HG02970 (cell line): ENCODE results near the gene KLF18.
"Not testable (repeated sequence)": the region's sequence is repeated elsewhere in the genome, so short reads cannot be mapped to it uniquely, and the experiment has no call there.

Experiments
- ATAC-seq: cut with Tn5 transposase; IDR thresholded peaks from one replicate; pipeline ENCODE4 v1.9.1; 2021; ENCODE audit warnings: mild to moderate bottlenecking, moderate library complexity, moderate number of reproducible peaks; ENCODE audit not compliant: unreplicated experiment, low FRiP score

The KLF18 gene

GRCh38 chr1:44129616-44130500 is 11.6 kb downstream of the KLF18 start:
- ATAC-seq = no peak

- ATAC-seq = no peak
Observed at GRCh38 chr1:44120398-44120949, 21.0 kb downstream of the KLF18 start.

- no peak for ATAC-seq
Observed at GRCh38 chr1:44119525-44119924, 21.9 kb downstream of the KLF18 start.

- no peak for ATAC-seq
Observed at GRCh38 chr1:44118682-44119081, 22.7 kb downstream of the KLF18 start, which contains the start of gene KLF17. KLF17 (plus strand) TSS chr1:44118821; CDS start chr1:44118908, 87 bp downstream.

GRCh38 chr1:44117272-44117671 is 24.2 kb downstream of the KLF18 start:
- ATAC-seq = not testable (repeated sequence)

GRCh38 chr1:44114098-44114497 is 27.3 kb downstream of the KLF18 start:
- no peak for ATAC-seq

- no peak for ATAC-seq
Observed at GRCh38 chr1:44113095-44113609, 28.3 kb downstream of the KLF18 start.

GRCh38 chr1:44112486-44112885 is 28.9 kb downstream of the KLF18 start:
- no peak for ATAC-seq

GRCh38 chr1:44111861-44112260 is 29.6 kb downstream of the KLF18 start:
- ATAC-seq = no peak

GRCh38 chr1:44110916-44111315 is 30.5 kb downstream of the KLF18 start:
- ATAC-seq = no peak

GRCh38 chr1:44108971-44109370 is 32.5 kb downstream of the KLF18 start:
- ATAC-seq = no peak

- no peak for ATAC-seq
Observed at GRCh38 chr1:44108241-44108640, 33.2 kb downstream of the KLF18 start.

- no peak for ATAC-seq
Observed at GRCh38 chr1:44105810-44106209, 35.6 kb downstream of the KLF18 start.

- no peak for ATAC-seq
Observed at GRCh38 chr1:44103270-44104131, 37.9 kb downstream of the KLF18 start.

- no peak for ATAC-seq
Observed at GRCh38 chr1:44101328-44101727, 40.1 kb downstream of the KLF18 start.

- ATAC-seq = no peak
Observed at GRCh38 chr1:44100183-44100868, 41.1 kb downstream of the KLF18 start.

GRCh38 chr1:44094047-44094446 is 47.4 kb downstream of the KLF18 start:
- ATAC-seq = no peak

- no peak for ATAC-seq
Observed at GRCh38 chr1:44090429-44091252, 50.8 kb downstream of the KLF18 start.

GRCh38 chr1:44089371-44090048 is 51.9 kb downstream of the KLF18 start:
- no peak for ATAC-seq
